Spleen (tissue), 11 donors: ENCODE data around the gene ZNF414. TPM values are rescaled to one million over a fixed set of nuclear protein-coding genes. Genes with fewer than 3 reads are reported as not detected.

ENCODE experiments used
- DNase-seq: peaks from one replicate; pipeline ENCODE4 v3.0.0-alpha.2; 2020
- H3K27ac ChIP-seq, 8 donors: fragments of 200-600 bp; sonication (generic) in 7 of 8; 1 replicate in 4 of 8; 2 replicates in 4 of 8; pipeline versions ENCODE4 v1.5.0 to v1.8.0; 2016 to 2021; ENCODE audit warnings: inconsistent platforms in 4 of 8, mild to moderate bottlenecking in 4 of 8, moderate library complexity in 1 of 8
- H3K27me3 ChIP-seq, 7 donors: fragments of 200-600 bp; sonication (generic) in 6 of 7; replicated peaks in 1 of 7; 1 replicate in 4 of 7; 2 replicates in 3 of 7; pipeline versions ENCODE4 v1.5.0 to v1.8.0; 2016 to 2021; ENCODE audit warnings: inconsistent platforms in 3 of 7, mild to moderate bottlenecking in 1 of 7
- H3K36me3 ChIP-seq, 6 donors: fragments of 200-600 bp; sonication (generic) in 5 of 6; 1 replicate in 4 of 6; 2 replicates in 2 of 6; pipeline versions ENCODE4 v1.5.0 to v1.8.0; 2016 to 2021; ENCODE audit warnings: inconsistent platforms in 2 of 6
- H3K4me1 ChIP-seq, 6 donors: fragments of 200-600 bp; sonication (generic) in 5 of 6; 1 replicate in 3 of 6; 2 replicates in 3 of 6; pipeline versions ENCODE4 v1.5.0 to v1.8.0; 2016 to 2021; ENCODE audit warnings: inconsistent platforms in 3 of 6
- H3K4me3 ChIP-seq, 8 donors: fragments of 200-600 bp; sonication (generic) in 7 of 8; 1 replicate in 4 of 8; 2 replicates in 4 of 8; pipeline versions ENCODE4 v1.5.0 to v1.8.0; 2016 to 2021; ENCODE audit warnings: inconsistent platforms in 4 of 8, mild to moderate bottlenecking in 4 of 8, moderate library complexity in 2 of 8
- H3K9me3 ChIP-seq, 8 donors: fragments of 200-600 bp; sonication (generic) in 7 of 8; 1 replicate in 4 of 8; 2 replicates in 4 of 8; pipeline versions ENCODE4 v1.5.0 to v1.8.0; 2016 to 2021; ENCODE audit warnings: inconsistent platforms in 4 of 8
- CTCF ChIP-seq, 11 experiments: fragments of 200-600 bp in 7 of 11; fragments of 450-650 bp in 4 of 11; sonication (generic) in 4 of 11; IDR thresholded peaks in 8 of 11; conservative IDR thresholded peaks in 3 of 11; 1 replicate in 7 of 11; 2 replicates in 4 of 11; pipeline versions ENCODE4 v1.4.0 to v1.8.0; 2016 to 2021; ENCODE audit warnings: antibody characterized with exemption in 11 of 11, inconsistent platforms in 4 of 11, mild to moderate bottlenecking in 1 of 11
- POLR2A ChIP-seq, 3 donors: fragments of 450-650 bp; IDR thresholded peaks; one replicate each; pipeline ENCODE4 v1.5.1; 2017; ENCODE audit warnings: antibody characterized with exemption in 3 of 3, mild to moderate bottlenecking in 1 of 3
- POLR2AphosphoS5 ChIP-seq, 3 donors: sonication (generic); formaldehyde crosslinking; IDR thresholded peaks; one replicate each; pipeline ENCODE4 v1.5.1; 2017; ENCODE audit warnings: antibody characterized with exemption in 3 of 3
- WGBS, 5 donors: extraction: QIAGEN DNeasy Blood & Tissue Kit in 3 of 5; methylation state at CpG; one replicate each; pipeline versions ENCODE4 v1.1.5 to v1.1.7; 2013 to 2018; 5-methylcytosine and 5-hydroxymethylcytosine counted together
- intact Hi-C: fragments of 100-400 bp; cut with DNase I; formaldehyde crosslinking; loops from one replicate; pipeline ENCODE4 v1.15.0; 2023; ENCODE audit warnings: low total_unique reads
- polyA plus RNA-seq, 3 donors: library from polyadenylated mRNA; stranded (reverse); fragments of 200-250 nt; gene quantifications; one replicate each; pipeline ENCODE4 v1.2.1, GENCODE V29; 2013
- total RNA-seq, 7 donors: library from RNA; depleted of rRNA in 3 of 7; stranded (reverse); fragments of >200 nt in 3 of 7; fragmentation: NEBNext Ultra II Directional in 4 of 7; extraction: Animal tissue kit (Norgen Biotek cat#: 25700) in 4 of 7; gene quantifications; one replicate each; pipeline versions ENCODE4 v1.1.0 to v1.2.1, GENCODE V29; 2016 to 2021
- donor health status: healthy with polysubstance abuse.
- donor health status: DM: no; HTN: no; CAD: no; lungs with moderate emphysema.
- donor health status: DM: no; HTN: no; CAD: no.
- donor health status: Bipolar disorder and iron deficiency.
- donor health status: healthy.
- donor health status: DM: no; HTN: no; CAD: no.
- donor health status: DM: yes; HTN: yes; CAD: no.

Gene ZNF414
- total and polyA plus RNA-seq, 10 donors = 12.0 to 31.7 (median 23.8) TPM

- Histone ChIP-seq H3K27ac (peak overlapping the region in 7 of 8 donors; percentile 77 to 95 (median 87)), H3K4me1 (peaks cover 5 to 93% (median 45%) of the 10 kb centered on the region in 6 donors), H3K36me3 (peaks cover 7 to 100% (median 86%) of the 10 kb centered on the region in 6 donors), H3K4me3 (no peak overlapping the region), H3K27me3 (no peaks in the 10 kb centered on the region), H3K9me3 (no peaks in the 10 kb centered on the region)
- TF ChIP-seq CTCF (IDR thresholded peaks at IDR 0.05 in 8 of 11, conservative IDR thresholded peaks at IDR 0.05 in 3 of 11) (no peak), POLR2AphosphoS5 (IDR thresholded peaks at IDR 0.05) (peak in 2 of 3 donors; percentile 57 to 80)
- WGBS, 5 donors = 94 to 98% (median 96%) methylated on average over 32 to 62 of the region's 62 CpGs
- peak; percentile 76 for DNase-seq
- intact Hi-C loops = no loop called here
Observed at GRCh38 chr19:8485561-8486371, 28.2 kb downstream of the ZNF414 start.

GRCh38 chr19:8484331-8484894 lies 29.6 kb downstream of the ZNF414 start:
- intact Hi-C loops = no loop called here
- WGBS, 5 donors = 58 to 84% (median 75%) methylated on average over 11 to 18 of the region's 18 CpGs
- Histone ChIP-seq H3K27ac (peak overlapping the region in 6 of 8 donors; percentile 28 to 95 (median 75)), H3K4me3 (no peak overlapping the region), H3K4me1 (peaks cover 5 to 91% (median 52%) of the 10 kb centered on the region in 6 donors), H3K36me3 (peaks cover 7 to 98% (median 88%) of the 10 kb centered on the region in 6 donors), H3K27me3 (no peaks in the 10 kb centered on the region), H3K9me3 (no peaks in the 10 kb centered on the region)
- DNase-seq = peak; percentile 82
- peak in 2 of 3 donors; percentile 53 to 59 for TF ChIP-seq POLR2AphosphoS5 (IDR thresholded peaks at IDR 0.05)
- no peak for TF ChIP-seq POLR2A (IDR thresholded peaks at IDR 0.05)

GRCh38 chr19:8483165-8483564 lies 30.8 kb downstream of the ZNF414 start:
- peak overlapping the region in 1 of 8 donors; percentile 95 for H3K27ac ChIP-seq
- H3K4me1 ChIP-seq = peaks cover 13 to 88% (median 56%) of the 10 kb centered on the region in 6 donors
- H3K9me3 ChIP-seq = no peaks in the 10 kb centered on the region
- H3K4me3 ChIP-seq = no peak overlapping the region
- peaks cover 7 to 98% (median 89%) of the 10 kb centered on the region in 6 donors for H3K36me3 ChIP-seq
- no peaks in the 10 kb centered on the region for H3K27me3 ChIP-seq
- TF ChIP-seq CTCF (IDR thresholded peaks at IDR 0.05 in 8 of 11, conservative IDR thresholded peaks at IDR 0.05 in 3 of 11) (no peak), POLR2A (IDR thresholded peaks at IDR 0.05) (no peak), POLR2AphosphoS5 (IDR thresholded peaks at IDR 0.05) (no peak)
- 86 to 94% (median 92%) methylated on average over 8 of the region's 8 CpGs for whole genome bisulfite sequencing, 5 donors
- no peak for DNase-seq
- intact Hi-C loops = no loop called here

- WGBS, 5 donors = 94 to 98% (median 94%) methylated on average over 11 of the region's 11 CpGs
- Histone ChIP-seq H3K9me3 (no peaks in the 10 kb centered on the region), H3K27ac (no peak overlapping the region), H3K4me1 (peaks cover 13 to 88% (median 55%) of the 10 kb centered on the region in 6 donors), H3K27me3 (no peaks in the 10 kb centered on the region), H3K36me3 (peaks cover 7 to 98% (median 89%) of the 10 kb centered on the region in 6 donors), H3K4me3 (no peak overlapping the region)
- DNase-seq = peak; percentile 38
- TF ChIP-seq CTCF (IDR thresholded peaks at IDR 0.05 in 8 of 11, conservative IDR thresholded peaks at IDR 0.05 in 3 of 11) (no peak), POLR2A (IDR thresholded peaks at IDR 0.05) (no peak), POLR2AphosphoS5 (IDR thresholded peaks at IDR 0.05) (peak in 1 of 3 donors; percentile 12)
- intact Hi-C loops = no loop called here
Observed at GRCh38 chr19:8482696-8483095, 31.3 kb downstream of the ZNF414 start.
